ENCODE data around the gene C1QTNF12. TPM values are rescaled to one million over a fixed set of nuclear protein-coding genes. Genes with fewer than 3 reads are reported as not detected.

Gene C1QTNF12
- total and polyA plus RNA-seq, 5 donors from 2014 or later = 0.39 to 6.2 TPM; not detected in 3

DNA sequence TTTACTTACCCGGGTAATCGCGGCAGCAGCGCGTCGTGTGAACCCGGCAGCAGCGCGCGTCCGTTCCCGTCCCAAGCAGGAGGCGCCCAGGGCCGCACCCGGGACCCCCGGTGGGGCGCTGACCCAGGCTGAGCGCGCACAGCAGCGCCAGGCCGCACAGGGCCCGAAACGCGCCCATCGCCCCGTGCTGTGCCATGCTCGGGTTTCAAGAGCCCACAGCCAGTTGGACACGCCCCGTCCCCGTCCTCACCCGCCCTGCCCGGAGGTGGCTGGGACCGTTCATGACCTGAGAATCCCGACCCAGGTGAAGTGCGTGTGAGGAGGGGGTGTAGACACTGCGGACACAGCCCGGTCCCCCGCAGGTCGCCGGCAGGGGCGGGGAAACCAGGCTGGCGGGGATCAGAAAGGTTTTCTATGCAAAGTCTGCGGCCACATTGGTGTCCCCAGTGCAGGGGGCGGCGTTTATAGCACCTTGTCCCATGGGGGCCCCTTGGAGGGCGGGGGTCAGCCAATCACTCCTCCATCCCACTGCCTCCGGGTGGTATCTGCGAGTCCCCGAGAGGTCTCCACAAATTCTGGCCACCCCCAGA lies 40.1 kb downstream of the C1QTNF12 start, which contains the start of gene TNFRSF18:
Gene TNFRSF18, minus strand, starts transcription at position 217 of the 590 bp plus-strand sequence. Its CDS starts 21 bp downstream, at position 196.
- H3K9me3 Mint-ChIP-seq = no peaks in the 10 kb centered on the region
- ATAC-seq (ENCODE audit: low read depth in 2 of 2) = no peak
- no peaks in the 10 kb centered on the region for H3K27me3 ChIP-seq (ENCODE audit: control insufficient read depth, insufficient read depth, low read length)
- peak within 1 kb of the TSS; percentile 70 to 91 (median 78) for H3K4me3 Mint-ChIP-seq
- H3K4me3 ChIP-seq (ENCODE audit: low read depth, low read length) = no peak within 1 kb of the TSS
- peaks cover 54% of the 10 kb centered on the region for H3K4me1 ChIP-seq (ENCODE audit: control insufficient read depth, insufficient read depth, low read length, poor library complexity, severe bottlenecking)
- H3K27ac Mint-ChIP-seq = peak within 1 kb of the TSS in 2 of 3 donors; percentile 74 to 75
- H3K36me3 Mint-ChIP-seq = no peaks in the 10 kb centered on the region
- H3K4me1 Mint-ChIP-seq = peaks cover 0 to 31% (median 12%) of the 10 kb centered on the region in 4 donors
- no peaks in the 10 kb centered on the region for H3K9me3 ChIP-seq (ENCODE audit: control insufficient read depth in 2 of 2, low read length in 2 of 2)
- peak within 1 kb of the TSS; percentile 88 for H3K27ac ChIP-seq (ENCODE audit: insufficient read depth, low read length, poor library complexity, severe bottlenecking)
- no peaks in the 10 kb centered on the region for H3K36me3 ChIP-seq (ENCODE audit: control insufficient read depth, insufficient read depth, low read length)
- peaks cover 7% of the 10 kb centered on the region for H3K27me3 Mint-ChIP-seq
- DNase-seq = peak in 2 of 3 donors; percentile 45 to 60

DNA sequence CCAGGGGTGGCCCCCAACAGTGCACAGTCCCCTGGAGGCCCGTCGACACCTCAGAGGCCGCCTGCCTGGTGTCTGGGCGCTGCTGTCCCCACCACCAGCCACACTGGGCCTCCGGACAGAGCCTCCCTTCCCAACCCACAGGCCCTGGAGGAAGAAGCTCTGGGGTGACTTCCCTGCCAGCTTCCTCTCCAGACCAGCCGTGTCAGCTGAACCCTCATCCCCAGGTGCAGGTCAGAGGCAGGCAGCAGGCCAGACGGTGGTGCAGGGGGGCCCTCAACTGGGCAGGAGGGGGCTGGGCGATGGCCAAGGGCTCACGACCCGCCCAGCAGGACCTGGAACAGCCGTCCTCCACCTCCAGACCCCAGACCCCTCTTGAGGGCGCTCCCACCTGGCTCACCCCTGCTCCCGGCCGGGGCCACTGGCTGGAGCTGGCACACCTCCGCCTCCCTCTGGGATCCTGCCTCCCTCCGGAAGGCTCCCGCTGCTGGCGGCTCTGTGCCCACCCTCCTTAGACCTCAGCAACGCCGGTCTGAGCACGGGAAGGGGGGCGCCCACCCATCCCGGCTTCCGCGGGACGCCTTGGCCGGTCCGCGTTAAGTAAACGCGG lies 40.6 kb downstream of the C1QTNF12 start:
- peaks cover 54% of the 10 kb centered on the region for H3K4me1 ChIP-seq (ENCODE audit: control insufficient read depth, insufficient read depth, low read length, poor library complexity, severe bottlenecking)
- no peaks in the 10 kb centered on the region for H3K9me3 ChIP-seq (ENCODE audit: control insufficient read depth in 2 of 2, low read length in 2 of 2)
- no peaks in the 10 kb centered on the region for H3K36me3 Mint-ChIP-seq
- H3K9me3 Mint-ChIP-seq = no peaks in the 10 kb centered on the region
- H3K4me3 Mint-ChIP-seq = peak overlapping the region; percentile 70 to 91 (median 78)
- H3K27ac Mint-ChIP-seq = no peak overlapping the region
- peaks cover 7% of the 10 kb centered on the region for H3K27me3 Mint-ChIP-seq
- peaks cover 0 to 28% (median 12%) of the 10 kb centered on the region in 4 donors for H3K4me1 Mint-ChIP-seq
- no peak for ATAC-seq (ENCODE audit: low read depth in 2 of 2)
- peak overlapping the region; percentile 88 for H3K27ac ChIP-seq (ENCODE audit: insufficient read depth, low read length, poor library complexity, severe bottlenecking)
- H3K27me3 ChIP-seq (ENCODE audit: control insufficient read depth, insufficient read depth, low read length) = no peaks in the 10 kb centered on the region
- no peaks in the 10 kb centered on the region for H3K36me3 ChIP-seq (ENCODE audit: control insufficient read depth, insufficient read depth, low read length)
- H3K4me3 ChIP-seq (ENCODE audit: low read depth, low read length) = no peak overlapping the region
- peak in 1 of 3 donors; percentile 1 for DNase-seq

DNA sequence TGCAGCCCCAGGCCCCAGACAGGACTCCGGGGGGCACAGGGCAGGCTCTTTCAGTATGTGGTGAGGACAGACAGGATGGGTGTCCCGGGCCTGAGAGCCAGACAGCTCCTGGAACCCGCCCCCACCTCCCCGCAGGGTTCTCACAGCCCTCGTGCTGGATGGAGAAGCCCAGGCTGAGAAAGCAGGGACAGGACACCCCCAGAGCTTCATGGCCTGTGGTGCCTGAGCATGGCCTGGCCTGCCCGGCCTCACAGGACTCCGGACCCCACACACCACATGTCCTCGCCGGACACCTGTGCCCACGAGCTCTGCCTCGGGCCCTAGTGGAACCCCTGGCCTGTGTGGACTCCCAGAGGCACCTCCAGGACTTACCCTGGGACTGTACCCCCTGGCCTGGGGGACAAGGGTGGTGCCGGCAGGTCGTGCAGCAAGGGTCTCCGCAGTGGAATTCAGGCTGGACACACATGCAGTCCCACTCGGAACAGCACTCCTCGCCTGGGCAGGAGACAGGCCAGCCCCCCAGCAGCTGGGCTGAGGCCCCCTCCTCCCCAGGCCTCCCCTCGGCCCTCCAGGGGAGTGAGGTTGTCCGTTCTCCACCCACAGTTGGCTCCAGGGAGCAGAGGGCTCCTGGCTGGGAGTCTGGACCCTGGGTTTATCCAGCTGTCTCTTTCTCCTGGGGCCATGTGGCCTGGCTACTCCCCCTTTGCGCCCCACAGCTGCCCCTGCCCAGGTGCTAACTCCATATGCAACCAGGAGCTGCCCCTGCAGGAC lies 41.3 kb downstream of the C1QTNF12 start:
- Histone ChIP-seq H3K4me3 (ENCODE audit: low read depth, low read length) (no peak overlapping the region), H3K9me3 (ENCODE audit: control insufficient read depth in 2 of 2, low read length in 2 of 2) (no peaks in the 10 kb centered on the region), H3K4me1 (ENCODE audit: control insufficient read depth, insufficient read depth, low read length, poor library complexity, severe bottlenecking) (peaks cover 59% of the 10 kb centered on the region), H3K36me3 (ENCODE audit: control insufficient read depth, insufficient read depth, low read length) (no peaks in the 10 kb centered on the region), H3K27ac (ENCODE audit: insufficient read depth, low read length, poor library complexity, severe bottlenecking) (peak overlapping the region; percentile 88), H3K27me3 (ENCODE audit: control insufficient read depth, insufficient read depth, low read length) (no peaks in the 10 kb centered on the region)
- no peak overlapping the region for H3K27ac Mint-ChIP-seq
- ATAC-seq (ENCODE audit: low read depth in 2 of 2) (no peak), DNase-seq (peak in 1 of 3 donors; percentile 1)
- H3K36me3 Mint-ChIP-seq = no peaks in the 10 kb centered on the region
- H3K4me1 Mint-ChIP-seq = peaks cover 0 to 28% (median 13%) of the 10 kb centered on the region in 4 donors
- H3K4me3 Mint-ChIP-seq = peak overlapping the region; percentile 63 to 78 (median 73)
- H3K9me3 Mint-ChIP-seq = no peaks in the 10 kb centered on the region
- H3K27me3 Mint-ChIP-seq = peaks cover 7% of the 10 kb centered on the region

- Mint-ChIP-seq H3K4me1 (peaks cover 0 to 29% (median 11%) of the 10 kb centered on the region in 4 donors), H3K27me3 (peaks cover 7% of the 10 kb centered on the region), H3K9me3 (no peaks in the 10 kb centered on the region), H3K4me3 (peak overlapping the region in 3 of 4 donors; percentile 31 to 81 (median 63)), H3K36me3 (no peaks in the 10 kb centered on the region), H3K27ac (peak overlapping the region in 1 of 3 donors; percentile 43)
- Histone ChIP-seq H3K36me3 (ENCODE audit: control insufficient read depth, insufficient read depth, low read length) (no peaks in the 10 kb centered on the region), H3K9me3 (ENCODE audit: control insufficient read depth in 2 of 2, low read length in 2 of 2) (no peaks in the 10 kb centered on the region), H3K4me3 (ENCODE audit: low read depth, low read length) (no peak overlapping the region), H3K27ac (ENCODE audit: insufficient read depth, low read length, poor library complexity, severe bottlenecking) (peak overlapping the region; percentile 88), H3K4me1 (ENCODE audit: control insufficient read depth, insufficient read depth, low read length, poor library complexity, severe bottlenecking) (peaks cover 58% of the 10 kb centered on the region), H3K27me3 (ENCODE audit: control insufficient read depth, insufficient read depth, low read length) (no peaks in the 10 kb centered on the region)
- ATAC-seq (ENCODE audit: low read depth in 2 of 2) = no peak
- peak in 1 of 3 donors; percentile 1 for DNase-seq
Observed at GRCh38 chr1:1204425-1204920, 42.0 kb downstream of the C1QTNF12 start.

- Mint-ChIP-seq H3K4me3 (peak overlapping the region in 1 of 4 donors; percentile 81), H3K9me3 (no peaks in the 10 kb centered on the region), H3K36me3 (no peaks in the 10 kb centered on the region), H3K27ac (no peak overlapping the region), H3K4me1 (peaks cover 0 to 25% (median 9%) of the 10 kb centered on the region in 4 donors), H3K27me3 (peaks cover 7% of the 10 kb centered on the region)
- Histone ChIP-seq H3K27me3 (ENCODE audit: control insufficient read depth, insufficient read depth, low read length) (no peaks in the 10 kb centered on the region), H3K9me3 (ENCODE audit: control insufficient read depth in 2 of 2, low read length in 2 of 2) (no peaks in the 10 kb centered on the region), H3K36me3 (ENCODE audit: control insufficient read depth, insufficient read depth, low read length) (no peaks in the 10 kb centered on the region), H3K4me1 (ENCODE audit: control insufficient read depth, insufficient read depth, low read length, poor library complexity, severe bottlenecking) (peaks cover 51% of the 10 kb centered on the region), H3K27ac (ENCODE audit: insufficient read depth, low read length, poor library complexity, severe bottlenecking) (peak overlapping the region; percentile 88), H3K4me3 (ENCODE audit: low read depth, low read length) (no peak overlapping the region)
- ATAC-seq (ENCODE audit: low read depth in 2 of 2) (no peak), DNase-seq (peak in 1 of 3 donors; percentile 1)
Observed at GRCh38 chr1:1203561-1204424, 42.7 kb downstream of the C1QTNF12 start.

GRCh38 chr1:1202831-1203560 lies 43.5 kb downstream of the C1QTNF12 start:
- Mint-ChIP-seq H3K27ac (no peak overlapping the region), H3K27me3 (peaks cover 1% of the 10 kb centered on the region), H3K4me1 (peaks cover 0 to 18% (median 4%) of the 10 kb centered on the region in 4 donors), H3K36me3 (no peaks in the 10 kb centered on the region), H3K4me3 (peak overlapping the region in 2 of 4 donors; percentile 35 to 38), H3K9me3 (no peaks in the 10 kb centered on the region)
- Histone ChIP-seq H3K4me3 (ENCODE audit: low read depth, low read length) (no peak overlapping the region), H3K27me3 (ENCODE audit: control insufficient read depth, insufficient read depth, low read length) (no peaks in the 10 kb centered on the region), H3K9me3 (ENCODE audit: control insufficient read depth in 2 of 2, low read length in 2 of 2) (no peaks in the 10 kb centered on the region), H3K36me3 (ENCODE audit: control insufficient read depth, insufficient read depth, low read length) (no peaks in the 10 kb centered on the region), H3K4me1 (ENCODE audit: control insufficient read depth, insufficient read depth, low read length, poor library complexity, severe bottlenecking) (peaks cover 43% of the 10 kb centered on the region), H3K27ac (ENCODE audit: insufficient read depth, low read length, poor library complexity, severe bottlenecking) (peak overlapping the region; percentile 33)
- DNase-seq (peak in 1 of 3 donors; percentile 6), ATAC-seq (ENCODE audit: low read depth in 2 of 2) (no peak)
